Cardiac muscle cell (in vitro differentiated cells and primary cell): ENCODE measurements around the gene MBP. TPM values are rescaled to one million over a fixed set of nuclear protein-coding genes. Genes with fewer than 3 reads are reported as not detected.

Experiments used
- DNase-seq, 2 donors: peaks; one replicate each; pipeline versions ENCODE4 v3.0.0 to v3.0.0-alpha.2; 2010 to 2017; ENCODE audit warnings: low read depth in 1 of 2, low spot score in 1 of 2
- H3K27ac ChIP-seq: fragments of 200-600 bp; sonication (generic); 2 replicates; pipeline ENCODE4 v1.5.1; 2016
- H3K27me3 ChIP-seq: fragments of 200-600 bp; sonication (generic); 2 replicates; pipeline ENCODE4 v1.6.0; 2016; ENCODE audit warnings: control low read depth
- H3K36me3 ChIP-seq: fragments of 200-600 bp; sonication (generic); 2 replicates; pipeline ENCODE4 v1.5.1; 2016; ENCODE audit warnings: control low read depth
- H3K4me1 ChIP-seq: fragments of 200-600 bp; sonication (generic); 2 replicates; pipeline ENCODE4 v1.8.1; 2017; ENCODE audit warnings: low read depth, mild to moderate bottlenecking, mixed run types
- H3K4me3 ChIP-seq: fragments of 200-600 bp; sonication (generic); 2 replicates; pipeline ENCODE4 v1.5.1; 2016; ENCODE audit warnings: mild to moderate bottlenecking
- H3K9me3 ChIP-seq: fragments of 200-600 bp; sonication (generic); 2 replicates; pipeline ENCODE4 v1.5.1; 2017; ENCODE audit warnings: low read depth, mild to moderate bottlenecking, control low read depth
- polyA plus RNA-seq: library from polyadenylated mRNA; unstranded; fragments of >200 nt; fragmentation: Nextera tagmentation; extraction: Ambion mirVana; gene quantifications from 2 replicates; pipeline ENCODE4 v1.2.1, GENCODE V29; 2016
- total RNA-seq: library from RNA; depleted of rRNA; stranded (reverse); fragments of >200 nt; gene quantifications from 2 replicates; pipeline ENCODE4 v1.2.3, GENCODE V29; 2016
- TF ChIP-seq, protein P1 (sequence below): IDR thresholded peaks from 2 replicates; pipeline ENCODE4 v1.5.1; 2012; ENCODE audit warnings: low read depth, mild to moderate bottlenecking, low read length

Gene MBP
- total and polyA plus RNA-seq, 2 experiments from 2014 or later: 0.32 to 0.42 TPM

DNA sequence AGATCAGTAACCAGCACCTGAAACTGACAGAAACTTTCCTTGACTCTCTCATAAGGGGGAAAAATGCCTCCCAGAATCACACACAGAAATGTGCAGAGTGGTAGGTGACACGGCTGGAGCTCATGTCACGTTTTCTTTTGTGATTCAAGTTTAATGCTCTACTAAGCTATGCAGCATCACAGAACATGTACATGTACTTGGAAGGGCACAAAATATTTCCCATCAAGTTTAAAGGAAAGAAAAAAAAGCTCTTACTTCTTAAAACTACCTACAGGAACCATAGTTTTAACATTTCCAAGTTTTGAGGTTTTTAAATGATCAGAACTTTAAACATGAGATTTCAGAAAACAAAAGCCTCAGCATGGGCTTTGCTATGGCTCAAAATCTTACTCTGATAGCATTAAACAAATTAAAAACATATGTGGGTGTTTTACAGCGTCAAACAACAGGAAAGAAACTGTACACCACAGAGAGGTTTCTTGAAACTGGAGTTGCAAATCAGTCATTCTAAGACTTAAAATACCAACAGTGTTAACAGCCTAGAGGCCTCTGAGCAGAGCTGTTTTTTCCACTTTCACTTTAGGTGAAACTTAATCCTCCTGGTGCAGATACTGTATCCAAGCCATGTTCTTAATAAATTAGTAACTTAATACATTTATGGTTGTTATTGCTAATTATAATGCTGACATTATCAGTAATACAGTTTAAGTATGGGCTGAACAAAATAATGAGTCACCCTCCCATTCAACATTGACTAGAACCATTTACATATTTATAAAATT is 30.1 kb downstream of the MBP start:
- H3K9me3 ChIP-seq: no peaks in the 10 kb centered on the region
- TF ChIP-seq, protein P1, sequence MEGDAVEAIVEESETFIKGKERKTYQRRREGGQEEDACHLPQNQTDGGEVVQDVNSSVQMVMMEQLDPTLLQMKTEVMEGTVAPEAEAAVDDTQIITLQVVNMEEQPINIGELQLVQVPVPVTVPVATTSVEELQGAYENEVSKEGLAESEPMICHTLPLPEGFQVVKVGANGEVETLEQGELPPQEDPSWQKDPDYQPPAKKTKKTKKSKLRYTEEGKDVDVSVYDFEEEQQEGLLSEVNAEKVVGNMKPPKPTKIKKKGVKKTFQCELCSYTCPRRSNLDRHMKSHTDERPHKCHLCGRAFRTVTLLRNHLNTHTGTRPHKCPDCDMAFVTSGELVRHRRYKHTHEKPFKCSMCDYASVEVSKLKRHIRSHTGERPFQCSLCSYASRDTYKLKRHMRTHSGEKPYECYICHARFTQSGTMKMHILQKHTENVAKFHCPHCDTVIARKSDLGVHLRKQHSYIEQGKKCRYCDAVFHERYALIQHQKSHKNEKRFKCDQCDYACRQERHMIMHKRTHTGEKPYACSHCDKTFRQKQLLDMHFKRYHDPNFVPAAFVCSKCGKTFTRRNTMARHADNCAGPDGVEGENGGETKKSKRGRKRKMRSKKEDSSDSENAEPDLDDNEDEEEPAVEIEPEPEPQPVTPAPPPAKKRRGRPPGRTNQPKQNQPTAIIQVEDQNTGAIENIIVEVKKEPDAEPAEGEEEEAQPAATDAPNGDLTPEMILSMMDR: no peak
- H3K27ac ChIP-seq: no peak overlapping the region
- peaks cover 17% of the 10 kb centered on the region for H3K4me1 ChIP-seq
- peak in 1 of 2 donors; percentile 81 for DNase-seq
- H3K4me3 ChIP-seq: no peak overlapping the region
- no peaks in the 10 kb centered on the region for H3K36me3 ChIP-seq
- H3K27me3 ChIP-seq: peaks cover 7% of the 10 kb centered on the region

DNA sequence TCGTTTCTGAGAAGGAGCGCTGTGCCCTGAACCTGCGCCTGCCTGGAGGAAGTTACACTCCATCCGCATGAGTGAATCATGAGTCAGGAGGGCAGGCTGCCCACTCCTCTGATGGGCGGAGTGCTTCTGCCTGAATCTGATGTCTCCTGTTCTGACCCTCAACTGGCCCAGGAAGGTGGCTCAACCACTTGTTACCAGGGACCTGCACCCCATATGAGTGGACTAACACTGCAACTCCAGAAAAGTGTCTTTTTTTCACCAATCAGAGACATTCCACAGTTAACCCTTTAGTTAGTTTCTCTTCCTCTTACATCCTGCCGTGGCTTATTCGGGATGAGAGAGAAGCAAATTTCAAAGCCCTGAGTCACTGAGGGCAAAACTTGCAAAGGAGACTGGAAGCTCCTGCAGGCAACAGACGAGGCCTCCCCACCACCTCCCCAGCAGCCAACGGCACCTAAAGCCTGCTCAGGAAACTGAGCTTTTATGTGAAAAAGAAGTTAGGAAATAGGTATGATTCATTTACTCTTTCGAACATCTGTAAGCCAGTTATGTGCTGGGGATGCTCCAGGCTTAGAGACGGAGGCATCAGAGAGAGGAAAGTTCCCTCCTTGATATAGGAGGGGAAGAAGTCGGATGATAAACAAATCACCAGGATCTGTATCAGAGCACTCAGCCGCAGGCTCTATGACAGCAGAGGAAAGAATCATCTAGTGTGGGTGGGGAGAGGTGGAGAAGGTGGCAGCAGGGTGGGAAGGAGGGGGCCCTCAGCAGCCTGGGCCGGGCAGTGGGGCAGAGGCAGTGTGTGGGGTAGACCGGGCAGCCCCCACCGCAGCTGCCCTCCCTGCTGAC is 30.9 kb downstream of the MBP start:
- TF ChIP-seq, protein P1: no peak
- no peaks in the 10 kb centered on the region for H3K9me3 ChIP-seq
- no peaks in the 10 kb centered on the region for H3K36me3 ChIP-seq
- H3K4me3 ChIP-seq: no peak overlapping the region
- peak in 1 of 2 donors; percentile 95 for DNase-seq
- no peak overlapping the region for H3K27ac ChIP-seq
- H3K27me3 ChIP-seq: peaks cover 15% of the 10 kb centered on the region
- peaks cover 10% of the 10 kb centered on the region for H3K4me1 ChIP-seq

DNA sequence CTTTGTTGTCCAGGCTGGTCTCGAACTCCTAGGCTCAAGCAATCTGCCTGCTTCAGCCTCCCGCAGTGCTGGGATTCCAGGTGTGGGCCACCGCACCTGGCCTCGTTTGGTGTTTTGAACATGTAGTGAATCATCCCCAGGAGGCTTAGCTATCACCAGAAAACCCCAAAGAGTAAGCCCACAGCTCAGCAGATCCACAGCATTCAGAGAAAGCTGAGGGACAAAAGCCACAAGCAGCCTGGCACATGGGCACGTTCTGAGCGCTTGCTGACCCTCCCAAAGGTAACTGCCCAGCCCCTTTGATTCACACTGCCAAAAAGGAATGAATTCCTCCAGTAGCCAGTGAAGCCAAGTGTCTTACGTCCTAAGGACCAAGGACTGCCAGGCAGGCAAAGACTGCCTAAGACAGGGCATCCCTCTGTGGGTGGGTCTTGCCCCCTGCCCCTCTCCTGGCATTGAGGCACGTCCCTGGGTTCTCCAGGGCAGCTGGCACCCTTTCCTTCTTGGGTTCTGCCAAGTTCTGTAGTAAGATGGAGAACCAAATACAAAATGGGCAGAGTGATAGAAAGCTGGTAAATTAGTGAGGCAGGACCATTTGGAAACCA is 31.7 kb downstream of the MBP start:
- TF ChIP-seq, protein P1: no peak
- Histone ChIP-seq H3K27ac (no peak overlapping the region), H3K9me3 (no peaks in the 10 kb centered on the region), H3K4me3 (no peak overlapping the region), H3K27me3 (peaks cover 19% of the 10 kb centered on the region), H3K36me3 (no peaks in the 10 kb centered on the region), H3K4me1 (peaks cover 10% of the 10 kb centered on the region)
- peak in 1 of 2 donors; percentile 15 for DNase-seq

DNA sequence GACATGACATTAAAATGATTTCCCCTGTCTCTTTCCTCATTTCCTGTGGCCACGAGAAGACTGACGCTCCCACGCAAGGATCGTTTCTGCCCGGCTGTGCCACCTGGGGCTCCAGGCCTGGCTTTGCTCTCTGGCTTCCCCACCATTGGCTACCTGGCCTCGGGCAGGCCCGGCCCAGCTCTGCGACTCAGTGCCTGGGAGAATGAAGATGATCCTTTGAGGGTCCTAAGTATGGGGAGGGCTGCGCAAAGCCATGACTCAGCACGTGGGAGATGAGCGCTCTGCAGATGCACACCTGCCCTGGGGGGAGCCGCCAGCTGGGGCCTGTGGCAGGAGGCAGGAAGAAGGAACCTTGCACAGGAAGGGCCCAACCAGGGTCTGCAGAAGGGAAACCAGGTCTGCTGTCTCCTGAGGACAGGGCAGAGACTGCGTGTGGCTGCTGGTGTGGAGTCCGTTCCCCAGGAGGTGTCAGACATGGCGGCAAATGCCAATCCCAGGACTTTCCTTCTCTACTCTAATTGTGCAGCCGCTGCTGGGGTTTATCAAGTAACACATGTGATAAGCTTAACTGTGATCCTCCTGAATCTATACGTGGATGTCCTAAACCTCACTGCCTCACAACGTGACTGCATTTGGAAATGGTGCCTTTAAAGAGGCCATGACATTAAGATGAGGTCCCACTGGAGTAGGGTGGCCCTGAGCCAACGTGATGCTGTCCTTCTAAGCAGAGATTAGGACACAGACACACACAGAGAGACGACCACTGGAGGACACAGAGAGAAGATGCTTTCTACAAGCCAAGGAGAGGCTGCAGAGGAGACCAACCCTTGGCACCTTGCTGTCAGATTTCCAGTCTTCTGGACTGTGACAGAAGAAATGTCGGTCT is 32.9 kb downstream of the MBP start:
- H3K36me3 ChIP-seq: no peaks in the 10 kb centered on the region
- H3K4me3 ChIP-seq: no peak overlapping the region
- peaks cover 19% of the 10 kb centered on the region for H3K27me3 ChIP-seq
- H3K9me3 ChIP-seq: no peaks in the 10 kb centered on the region
- peaks cover 10% of the 10 kb centered on the region for H3K4me1 ChIP-seq
- TF ChIP-seq, protein P1: no peak
- no peak for DNase-seq
- no peak overlapping the region for H3K27ac ChIP-seq
